NCI-H345 (cell line): Measurements from ENCODE around the gene PRKCD.

Experiments used
- DNase-seq: peaks from one replicate; lab custom pipeline; 2025; lab: John Stamatoyannopoulos, UW

Gene PRKCD

DNA sequence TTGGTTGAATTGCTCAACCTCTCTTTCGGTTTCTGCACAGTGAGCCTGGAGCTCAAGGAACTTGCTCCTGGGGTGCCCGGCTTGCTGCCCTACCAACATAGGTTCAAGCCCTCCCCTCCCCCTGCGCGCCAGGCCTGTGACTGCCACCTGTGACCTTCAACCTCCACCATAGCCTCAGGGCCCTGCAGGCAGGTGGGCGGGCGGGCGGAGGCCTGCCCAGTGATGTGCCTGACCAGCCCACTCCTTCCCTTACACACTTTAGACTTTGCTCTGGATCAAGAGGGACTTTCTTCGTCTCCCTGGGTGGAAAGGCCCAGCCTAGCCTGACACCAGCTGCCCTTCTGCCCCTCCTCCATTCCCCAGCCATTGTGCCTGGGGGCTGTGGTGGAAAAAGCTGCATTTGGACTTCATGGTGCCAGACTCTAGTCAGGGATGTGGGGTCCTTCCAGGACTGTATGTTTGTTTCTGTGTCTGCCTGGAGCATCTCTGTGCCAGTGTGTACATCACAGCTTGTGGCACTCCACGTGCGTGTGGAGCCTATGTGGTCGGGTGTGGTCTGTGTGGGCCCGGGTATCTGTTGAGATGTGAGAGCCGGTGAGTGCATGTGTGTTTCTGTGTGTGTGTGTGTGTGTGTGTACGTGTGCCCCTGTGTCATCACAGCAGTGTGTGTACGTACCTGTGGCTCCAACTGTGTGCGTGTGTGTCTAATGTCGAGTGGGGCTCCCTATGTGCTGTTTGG, 9.5 kb downstream of the PRKCD start:
- no peak for DNase-seq

- no peak for DNase-seq
These were observed 10.0 kb downstream of the PRKCD start for GRCh38 chr3:53171064-53171418.

DNA sequence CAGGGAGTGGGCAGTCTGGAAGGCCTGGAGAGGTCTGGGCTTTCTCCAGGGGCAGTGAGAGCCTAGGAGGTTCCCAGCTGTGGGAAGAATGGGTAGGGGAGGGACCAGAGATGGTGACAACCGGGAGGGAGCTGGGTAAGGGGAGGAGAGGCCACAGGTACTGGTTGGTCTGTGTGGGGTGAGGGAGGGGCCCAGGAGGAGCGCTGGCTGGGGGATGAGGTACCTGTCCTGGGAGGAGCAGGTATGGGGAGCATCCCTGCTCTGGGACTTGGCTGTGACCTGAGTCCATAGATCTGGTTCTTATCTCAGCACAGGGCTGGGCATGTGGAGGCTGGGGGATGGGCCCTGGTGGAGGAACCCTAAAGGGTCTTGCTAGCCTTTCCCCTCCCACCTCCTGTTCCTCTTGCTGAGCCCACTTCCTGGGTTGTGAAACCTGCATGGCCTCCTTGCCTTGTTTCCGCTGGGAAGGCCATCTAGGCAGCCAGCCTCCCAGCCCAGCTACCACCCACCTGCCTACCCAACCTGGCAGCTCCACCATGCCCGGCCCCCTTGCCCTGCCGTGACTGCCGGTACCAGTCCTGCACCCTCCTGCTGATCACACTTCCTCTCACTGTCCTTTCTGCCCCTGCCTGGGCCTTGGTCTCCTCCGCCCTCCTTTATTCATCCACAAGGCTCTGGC, 11.0 kb downstream of the PRKCD start:
- DNase-seq, result no peak

DNA sequence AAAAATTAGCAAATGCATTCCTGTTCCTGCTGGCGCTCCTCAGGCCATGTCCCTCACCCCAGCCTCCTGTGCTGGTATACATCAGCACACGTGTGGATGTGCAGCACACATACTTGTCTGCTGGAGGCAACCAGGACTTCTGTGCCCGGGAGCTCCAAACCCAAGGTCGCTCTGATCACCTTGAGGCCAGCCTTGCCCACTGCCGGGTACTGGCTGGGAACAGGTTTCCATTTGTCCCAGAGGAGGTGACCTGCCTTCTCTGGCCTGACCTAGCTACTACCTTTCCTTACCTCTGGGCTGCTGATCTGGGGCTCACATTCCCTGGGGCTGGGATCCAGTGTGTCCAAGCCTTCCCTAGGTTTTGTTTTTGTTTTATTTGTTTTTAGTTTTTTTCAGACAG, 12.1 kb downstream of the PRKCD start:
- no peak for DNase-seq

DNA sequence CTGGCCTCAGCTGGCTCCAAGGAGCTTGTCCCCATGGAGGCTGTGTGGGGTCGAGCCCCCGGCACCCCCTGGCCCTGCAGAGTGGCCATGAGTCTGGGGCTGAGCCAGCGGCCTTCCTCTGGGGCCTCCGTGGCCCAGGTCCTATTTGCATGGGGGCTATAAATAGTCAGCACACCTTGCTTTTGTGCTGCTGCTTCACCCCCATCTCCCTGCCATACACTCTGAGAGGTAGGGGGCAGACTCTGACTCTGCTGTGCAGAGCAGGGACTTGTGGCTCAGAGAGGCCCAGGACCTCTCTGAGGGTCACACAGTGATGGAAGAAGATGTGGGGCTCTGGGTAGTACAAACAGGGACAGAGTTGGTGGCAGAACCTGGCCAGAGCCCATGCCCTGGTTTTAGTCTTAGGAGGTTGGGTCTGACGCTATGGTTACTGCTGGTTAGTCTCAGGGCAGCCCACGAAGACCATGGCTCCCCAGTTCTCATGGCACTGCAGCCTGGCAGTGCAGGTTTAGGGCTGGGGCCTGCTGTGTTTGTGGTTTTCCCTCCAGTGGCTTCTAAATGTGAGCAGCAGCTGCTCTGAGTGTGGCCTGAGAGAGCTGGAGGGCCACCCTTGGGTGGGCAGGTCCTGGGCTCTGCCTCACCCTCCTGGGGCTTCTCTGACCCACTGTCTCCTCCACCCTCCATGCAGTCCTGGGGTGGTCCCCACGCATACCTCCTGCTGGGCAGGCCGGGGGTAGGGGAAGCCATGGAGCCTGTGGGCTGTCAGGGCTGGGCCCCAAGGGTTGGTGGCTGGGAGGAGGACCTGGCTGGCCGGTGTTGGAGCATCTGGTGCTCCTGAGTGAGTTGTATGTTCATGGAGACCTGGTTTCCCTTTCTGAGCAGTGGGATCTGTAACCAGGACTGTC, 13.6 kb downstream of the PRKCD start:
- no peak for DNase-seq

DNA sequence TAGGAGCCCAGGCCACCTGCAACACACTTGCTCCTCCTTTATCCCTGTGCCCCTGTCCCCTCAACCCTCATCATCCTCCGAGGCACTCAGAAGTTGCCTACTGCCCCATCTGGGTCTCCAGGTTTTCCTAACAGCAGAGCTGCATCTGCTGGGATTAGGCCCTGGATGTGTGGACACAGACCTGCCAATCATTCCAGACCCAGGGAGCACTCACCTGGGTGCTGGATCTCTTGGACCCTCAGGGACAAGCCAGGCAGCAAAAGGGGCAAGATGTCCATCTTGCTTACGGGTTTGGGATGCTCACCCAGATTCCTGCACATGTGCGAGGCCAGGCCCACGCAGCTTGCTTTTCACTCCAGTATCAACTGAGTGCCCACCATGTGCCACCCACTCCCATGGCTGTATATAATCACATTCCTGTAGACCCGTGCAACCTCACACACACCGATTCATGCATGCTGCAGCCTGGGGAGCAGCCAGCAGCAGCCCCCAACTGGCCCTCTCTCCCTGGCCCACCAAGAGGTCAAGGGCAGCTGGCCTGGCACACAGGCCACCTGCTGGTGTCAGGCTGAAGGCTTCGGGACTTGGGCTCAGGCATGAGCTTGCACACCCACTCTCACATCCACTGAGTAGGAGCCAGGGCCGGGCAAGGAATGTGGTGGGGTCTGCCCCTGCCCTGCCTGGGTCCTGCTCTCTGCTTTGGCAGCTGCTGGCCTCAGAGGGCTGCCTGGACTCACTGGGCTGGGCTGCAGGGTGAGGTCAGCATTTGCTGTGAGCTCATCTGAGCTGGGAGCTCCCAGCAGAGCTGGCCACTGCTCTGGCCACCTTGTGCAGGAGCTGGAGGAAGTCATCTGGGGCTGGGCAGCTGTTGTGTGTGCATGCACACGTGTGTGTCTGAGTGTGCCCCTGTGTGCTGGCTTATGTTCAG, 14.9 kb downstream of the PRKCD start:
- no peak for DNase-seq

GRCh38 chr3:53178246-53178645, 17.2 kb downstream of the PRKCD start:
- DNase-seq, result no peak

GRCh38 chr3:53179580-53179979, 18.6 kb downstream of the PRKCD start:
- no peak for DNase-seq

GRCh38 chr3:53180305-53181023, 19.5 kb downstream of the PRKCD start:
- no peak for DNase-seq

GRCh38 chr3:53181024-53181371, 20.0 kb downstream of the PRKCD start:
- DNase-seq, result no peak

DNA sequence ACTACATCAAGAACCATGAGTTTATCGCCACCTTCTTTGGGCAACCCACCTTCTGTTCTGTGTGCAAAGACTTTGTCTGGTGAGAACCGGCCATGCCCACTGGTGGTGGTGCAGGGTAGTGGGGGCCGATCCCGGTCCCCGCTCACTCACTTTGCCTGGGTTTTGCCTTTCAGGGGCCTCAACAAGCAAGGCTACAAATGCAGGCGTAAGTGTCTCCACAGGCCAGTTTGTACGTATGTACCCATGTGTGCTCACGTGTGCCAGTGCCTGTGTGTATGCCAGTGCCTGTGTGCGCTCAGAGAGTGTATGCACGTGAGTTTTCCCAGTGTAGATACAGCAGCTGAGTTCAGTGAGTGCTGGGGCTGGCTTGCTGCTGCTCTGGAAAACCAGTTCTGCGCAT, 20.5 kb downstream of the PRKCD start:
- DNase-seq, result no peak

DNA sequence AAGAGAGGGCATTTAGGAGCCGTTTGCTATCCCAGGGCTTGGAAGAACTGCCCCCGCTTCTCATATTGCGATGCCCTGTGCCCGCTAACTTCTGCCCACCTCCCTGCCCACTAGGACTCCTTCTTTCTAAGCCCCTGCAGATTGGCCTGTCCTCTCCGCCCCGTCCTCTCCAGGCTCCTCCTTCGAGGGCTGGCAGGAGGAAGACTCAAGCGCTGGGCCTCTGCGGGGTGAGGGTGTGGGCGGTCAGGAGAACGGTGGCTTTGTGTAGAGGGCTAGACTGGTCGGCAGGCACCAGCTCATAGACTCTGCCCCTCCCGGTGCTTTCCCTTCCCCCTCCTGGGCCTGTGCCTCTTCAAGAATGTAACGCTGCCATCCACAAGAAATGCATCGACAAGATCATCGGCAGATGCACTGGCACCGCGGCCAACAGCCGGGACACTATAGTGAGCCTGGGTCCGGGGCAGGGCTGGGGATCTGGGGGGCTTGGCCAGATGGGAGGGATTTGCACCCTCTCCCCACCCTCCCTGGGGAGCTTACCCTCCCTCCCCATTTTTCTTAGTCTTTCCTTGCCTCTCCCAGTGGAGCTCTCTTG, 21.9 kb downstream of the PRKCD start:
- no peak for DNase-seq

DNA sequence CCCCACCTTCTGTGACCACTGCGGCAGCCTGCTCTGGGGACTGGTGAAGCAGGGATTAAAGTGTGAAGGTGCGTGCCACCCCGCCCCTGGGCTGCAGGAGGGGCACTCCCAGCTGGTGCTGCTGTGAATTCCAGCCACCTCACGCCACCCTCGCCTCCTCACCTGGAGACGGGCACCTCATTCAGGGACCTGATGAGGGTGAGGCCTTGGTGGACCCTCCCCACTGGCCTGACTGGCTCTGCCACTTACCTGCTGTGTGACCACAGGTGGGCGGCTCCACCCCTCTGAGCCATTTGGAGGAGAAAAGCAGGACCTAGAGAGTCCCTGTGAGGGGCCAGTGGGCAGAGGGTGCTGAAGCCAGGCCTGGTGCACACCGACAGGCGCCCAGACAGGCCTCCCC, 22.5 kb downstream of the PRKCD start:
- no peak for DNase-seq

DNA sequence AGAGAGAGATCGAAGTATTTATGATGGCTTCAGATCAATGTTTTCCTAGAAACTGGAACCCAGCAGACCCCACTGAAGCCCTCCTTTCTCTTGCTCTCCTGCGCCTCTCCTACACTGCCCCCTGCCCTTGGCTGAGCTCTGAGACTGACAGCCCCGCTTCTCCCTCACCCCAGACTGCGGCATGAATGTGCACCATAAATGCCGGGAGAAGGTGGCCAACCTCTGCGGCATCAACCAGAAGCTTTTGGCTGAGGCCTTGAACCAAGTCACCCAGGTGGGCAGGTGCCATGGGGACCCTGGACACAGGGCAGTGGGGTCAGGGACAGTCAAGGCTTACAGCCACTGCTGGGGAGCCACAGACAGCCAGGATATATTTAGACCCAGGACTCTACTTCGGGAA, 23.7 kb downstream of the PRKCD start:
- no peak for DNase-seq

- DNase-seq, result no peak
These were observed 24.9 kb downstream of the PRKCD start for GRCh38 chr3:53185761-53186465.

DNA sequence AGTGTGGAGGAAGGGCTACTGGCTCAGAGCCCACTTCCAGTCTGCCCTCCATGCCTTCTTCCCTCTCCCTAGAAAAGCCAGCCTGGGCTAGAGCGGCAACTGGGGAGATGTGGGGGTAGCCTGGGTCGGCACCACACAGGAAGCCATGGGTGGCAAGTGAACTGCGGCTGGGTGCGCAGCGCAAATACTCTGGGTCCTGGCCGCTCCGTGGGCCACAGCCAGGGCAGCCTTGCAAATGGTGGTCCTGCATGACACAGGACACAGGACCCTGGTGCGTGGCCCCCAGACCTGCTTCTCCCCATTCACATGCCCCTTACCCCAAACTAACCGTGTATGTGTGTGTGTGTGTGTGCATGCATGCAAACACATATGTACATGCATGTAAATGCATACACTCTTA, 25.7 kb downstream of the PRKCD start:
- no peak for DNase-seq

GRCh38 chr3:53187430-53187829, 26.4 kb downstream of the PRKCD start:
- no peak for DNase-seq

DNA sequence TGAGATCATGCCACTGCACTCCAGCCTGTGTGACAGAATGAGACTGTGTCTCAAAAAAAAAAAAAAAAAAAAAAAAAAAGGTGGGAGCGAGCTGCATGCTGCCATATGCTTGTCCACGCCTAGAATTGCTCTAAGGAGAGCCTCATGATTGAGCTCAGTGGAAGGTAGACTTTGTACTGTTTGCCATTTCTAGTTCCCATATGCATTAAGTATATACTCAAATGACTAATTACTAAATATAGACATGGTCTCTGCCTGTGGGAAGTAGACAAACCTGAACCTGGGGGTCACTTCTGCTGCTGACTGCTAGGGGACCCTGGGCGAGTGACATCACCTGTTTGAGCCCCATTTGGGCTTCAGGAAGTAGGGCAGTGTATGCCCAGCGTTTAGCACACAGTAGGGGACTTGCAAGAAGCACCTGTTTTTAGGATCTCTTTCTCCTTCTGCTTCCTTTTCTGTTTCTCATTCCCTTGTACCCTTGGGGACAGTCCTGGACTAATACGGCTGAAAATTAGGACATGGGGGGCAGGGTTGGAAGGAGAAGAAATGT, 27.2 kb downstream of the PRKCD start:
- DNase-seq, result no peak

DNA sequence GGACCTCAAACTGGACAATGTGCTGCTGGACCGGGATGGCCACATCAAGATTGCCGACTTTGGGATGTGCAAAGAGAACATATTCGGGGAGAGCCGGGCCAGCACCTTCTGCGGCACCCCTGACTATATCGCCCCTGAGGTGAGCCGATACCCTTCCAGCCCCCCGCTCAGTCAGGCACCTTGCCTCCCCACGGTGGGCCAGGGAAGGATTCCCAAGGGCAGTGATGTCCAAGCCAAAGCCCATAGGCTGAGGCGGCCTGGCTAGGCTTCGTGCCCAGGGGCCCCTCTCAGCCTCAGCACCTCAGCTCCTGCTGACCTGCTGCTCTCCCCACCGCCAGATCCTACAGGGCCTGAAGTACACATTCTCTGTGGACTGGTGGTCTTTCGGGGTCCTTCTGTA, 27.7 kb downstream of the PRKCD start:
- no peak for DNase-seq

GRCh38 chr3:53189276-53189675, 28.3 kb downstream of the PRKCD start:
- DNase-seq, result no peak
